Kidney epithelial cell (primary cell): Measurements from ENCODE around the gene F5. TPM values are rescaled to one million over a fixed set of nuclear protein-coding genes. Genes with fewer than 3 reads are reported as not detected.

Source experiments
- DNase-seq: peaks from one replicate; pipeline ENCODE4 v3.0.0-alpha.2; 2010; ENCODE audit warnings: low read depth
- H3K27me3 ChIP-seq: 2 replicates; pipeline ENCODE4 v1.6.0; 2011; ENCODE audit warnings: low read length; ENCODE audit not compliant: control insufficient read depth, insufficient read depth
- H3K36me3 ChIP-seq: 2 replicates; pipeline ENCODE4 v1.5.1; 2011; ENCODE audit warnings: low read length; ENCODE audit not compliant: control insufficient read depth, insufficient read depth
- H3K4me3 ChIP-seq: 2 replicates; pipeline ENCODE4 v1.5.1; 2011; ENCODE audit warnings: low read depth, mild to moderate bottlenecking, control low read depth, low read length
- total RNA-seq: library from RNA; depleted of rRNA; stranded (reverse); fragments of >200 nt; gene quantifications from 2 replicates; pipeline ENCODE4 v1.2.3, GENCODE V29; 2015
- TF ChIP-seq, protein P1 (sequence below): IDR thresholded peaks from 2 replicates; pipeline ENCODE4 v1.5.1; 2011; ENCODE audit warnings: mild to moderate bottlenecking, moderate library complexity, low read length, control low read depth, inconsistent platforms; ENCODE audit not compliant: insufficient read depth, poor library complexity, severe bottlenecking

Gene F5
- total RNA-seq, 1 donor from 2014 or later: not detected

- TF ChIP-seq, protein P1, sequence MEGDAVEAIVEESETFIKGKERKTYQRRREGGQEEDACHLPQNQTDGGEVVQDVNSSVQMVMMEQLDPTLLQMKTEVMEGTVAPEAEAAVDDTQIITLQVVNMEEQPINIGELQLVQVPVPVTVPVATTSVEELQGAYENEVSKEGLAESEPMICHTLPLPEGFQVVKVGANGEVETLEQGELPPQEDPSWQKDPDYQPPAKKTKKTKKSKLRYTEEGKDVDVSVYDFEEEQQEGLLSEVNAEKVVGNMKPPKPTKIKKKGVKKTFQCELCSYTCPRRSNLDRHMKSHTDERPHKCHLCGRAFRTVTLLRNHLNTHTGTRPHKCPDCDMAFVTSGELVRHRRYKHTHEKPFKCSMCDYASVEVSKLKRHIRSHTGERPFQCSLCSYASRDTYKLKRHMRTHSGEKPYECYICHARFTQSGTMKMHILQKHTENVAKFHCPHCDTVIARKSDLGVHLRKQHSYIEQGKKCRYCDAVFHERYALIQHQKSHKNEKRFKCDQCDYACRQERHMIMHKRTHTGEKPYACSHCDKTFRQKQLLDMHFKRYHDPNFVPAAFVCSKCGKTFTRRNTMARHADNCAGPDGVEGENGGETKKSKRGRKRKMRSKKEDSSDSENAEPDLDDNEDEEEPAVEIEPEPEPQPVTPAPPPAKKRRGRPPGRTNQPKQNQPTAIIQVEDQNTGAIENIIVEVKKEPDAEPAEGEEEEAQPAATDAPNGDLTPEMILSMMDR: no peak
- Histone ChIP-seq H3K36me3 (no peaks in the 10 kb centered on the region), H3K4me3 (no peak overlapping the region), H3K27me3 (no peaks in the 10 kb centered on the region)
- DNase-seq: no peak
These were observed 9.9 kb downstream of the F5 start for GRCh38 chr1:169576241-169576934.

DNA sequence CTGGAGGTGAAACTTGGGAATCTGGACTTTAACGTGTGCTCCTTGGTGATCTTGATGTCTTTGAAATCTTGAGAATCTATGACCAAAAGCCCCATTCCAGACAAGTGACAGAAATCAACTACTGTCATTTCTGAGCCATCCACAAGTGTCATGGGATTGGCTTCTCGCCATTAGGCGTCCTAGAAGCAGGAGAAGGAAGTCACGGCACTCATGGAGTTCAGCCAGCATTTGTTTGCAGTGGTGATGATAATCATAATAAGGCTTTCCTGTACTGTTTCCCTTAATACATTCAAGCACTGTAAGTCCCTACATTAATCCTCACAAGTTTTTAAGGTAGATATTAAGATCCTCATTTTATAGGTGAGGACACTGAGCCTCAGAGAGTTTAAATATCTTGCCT is 11.9 kb downstream of the F5 start:
- Histone ChIP-seq H3K36me3 (no peaks in the 10 kb centered on the region), H3K27me3 (no peaks in the 10 kb centered on the region), H3K4me3 (no peak overlapping the region)
- TF ChIP-seq, protein P1: no peak
- DNase-seq: no peak

DNA sequence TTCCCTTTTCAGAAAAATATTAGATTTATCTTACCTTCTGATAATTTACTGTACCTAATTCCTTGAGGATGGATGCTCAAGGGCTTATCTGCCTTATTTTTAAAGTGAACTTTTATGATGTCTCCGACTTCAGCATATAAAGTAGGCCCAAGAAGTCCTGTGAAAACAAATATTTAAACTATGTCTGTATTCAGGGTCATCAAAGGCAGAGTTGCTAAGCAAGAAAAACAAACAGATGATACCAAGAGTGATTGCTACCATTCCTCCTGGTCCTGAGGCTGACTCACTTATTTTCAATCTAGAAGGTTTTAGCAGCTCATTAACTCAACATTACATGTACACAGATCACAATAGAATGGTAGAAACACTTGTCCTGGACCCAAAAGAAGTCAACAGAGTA is 14.1 kb downstream of the F5 start:
- H3K36me3 ChIP-seq: no peaks in the 10 kb centered on the region
- no peak overlapping the region for H3K4me3 ChIP-seq
- no peaks in the 10 kb centered on the region for H3K27me3 ChIP-seq
- TF ChIP-seq, protein P1: no peak
- DNase-seq: peak; percentile 60

DNA sequence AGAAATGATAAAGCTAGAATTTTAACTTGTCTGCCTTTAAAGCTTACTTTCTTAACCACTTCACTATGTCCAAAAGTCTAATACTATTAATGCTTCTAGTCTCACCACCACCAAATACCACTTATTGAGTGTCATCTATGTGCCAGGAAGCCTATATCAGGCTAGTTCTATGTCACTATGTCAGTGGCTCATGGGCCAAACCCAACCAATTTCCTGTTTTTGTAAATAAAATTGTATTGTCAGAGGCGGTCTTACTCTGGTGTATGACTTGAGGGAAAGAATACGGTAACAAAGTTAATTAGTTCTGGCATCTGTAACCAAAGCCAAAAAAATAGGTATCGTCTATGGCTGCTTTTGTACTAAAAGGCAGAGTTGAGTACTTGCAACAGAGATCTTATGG is 14.8 kb downstream of the F5 start:
- Histone ChIP-seq H3K27me3 (no peaks in the 10 kb centered on the region), H3K36me3 (no peaks in the 10 kb centered on the region), H3K4me3 (no peak overlapping the region)
- DNase-seq: no peak
- TF ChIP-seq, protein P1: no peak

- TF ChIP-seq, protein P1: no peak
- no peaks in the 10 kb centered on the region for H3K36me3 ChIP-seq
- no peak overlapping the region for H3K4me3 ChIP-seq
- DNase-seq: no peak
- H3K27me3 ChIP-seq: no peaks in the 10 kb centered on the region
These were observed 16.1 kb downstream of the F5 start for GRCh38 chr1:169570172-169570574.

- Histone ChIP-seq H3K4me3 (no peak overlapping the region), H3K27me3 (no peaks in the 10 kb centered on the region), H3K36me3 (no peaks in the 10 kb centered on the region)
- TF ChIP-seq, protein P1: no peak
- DNase-seq: no peak
These were observed 17.8 kb downstream of the F5 start for GRCh38 chr1:169568497-169568896.
